Adrenal gland (tissue), 19 donors: ENCODE results near the gene UBAP2. TPM values are rescaled to one million over a fixed set of nuclear protein-coding genes. Genes with fewer than 3 reads are reported as not detected.

Experiments used
- DNase-seq, 7 donors: peaks; one replicate each; pipeline ENCODE4 v3.0.0-alpha.2; 2019 to 2020
- H3K27ac ChIP-seq, 5 donors: fragments of 200-600 bp; sonication (generic) in 4 of 5; 1 replicate in 3 of 5; 2 replicates in 2 of 5; pipeline versions ENCODE4 v1.5.1 to v1.8.0; 2016 to 2020; ENCODE audit warnings: mild to moderate bottlenecking in 1 of 5
- H3K27me3 ChIP-seq: fragments of 200-600 bp; 2 replicates; pipeline ENCODE4 v1.8.0; 2021
- H3K36me3 ChIP-seq, 2 donors: fragments of 200-600 bp; replicated peaks in 1 of 2; 1 replicate in 1 of 2; 2 replicates in 1 of 2; pipeline versions ENCODE4 v1.5.1 to v1.8.0; 2018 to 2022
- H3K4me1 ChIP-seq, 2 donors: fragments of 200-600 bp; replicated peaks in 1 of 2; 1 replicate in 1 of 2; 2 replicates in 1 of 2; pipeline versions ENCODE4 v1.5.1 to v1.8.0; 2018 to 2021
- H3K4me3 ChIP-seq, 4 donors: fragments of 200-600 bp; sonication (generic) in 3 of 4; one replicate each; pipeline ENCODE4 v1.5.1; 2016 to 2018
- H3K9me3 ChIP-seq, 3 donors: fragments of 200-600 bp; sonication (generic) in 1 of 3; replicated peaks in 1 of 3; 1 replicate in 2 of 3; 2 replicates in 1 of 3; pipeline versions ENCODE4 v1.5.1 to v1.8.0; 2016 to 2021
- CTCF ChIP-seq, 6 experiments: fragments of 450-650 bp in 4 of 6; fragments of 200-600 bp in 2 of 6; sonication (generic) in 1 of 6; IDR thresholded peaks; 1 replicate in 5 of 6; 2 replicates in 1 of 6; pipeline versions ENCODE4 v1.5.1 to v1.8.0; 2016 to 2021; ENCODE audit warnings: antibody characterized with exemption in 6 of 6, mild to moderate bottlenecking in 2 of 6, moderate library complexity in 1 of 6
- POLR2A ChIP-seq, 2 donors: fragments of 450-650 bp; IDR thresholded peaks; one replicate each; pipeline ENCODE4 v1.6.1; 2017; ENCODE audit warnings: antibody characterized with exemption in 2 of 2, mild to moderate bottlenecking in 2 of 2, moderate library complexity in 1 of 2
- WGBS, 4 donors: extraction: QIAGEN DNeasy Blood & Tissue Kit in 2 of 4; methylation state at CpG; one replicate each; pipeline versions ENCODE4 v1.1.5 to v1.1.7; 2013 to 2017; 5-methylcytosine and 5-hydroxymethylcytosine counted together
- intact Hi-C, 2 donors: fragments of 100-400 bp; cut with DNase I; formaldehyde crosslinking; loops; one replicate each; pipeline versions ENCODE4 v1.14.1 to v1.15.0; 2022 to 2023
- long read RNA-seq, 10 donors: library from polyadenylated mRNA in 3 of 10; unstranded in 2 of 10; stranded (forward) in 1 of 10; transcript quantifications; one replicate each; pipeline ENCODE4 v2.0.0 and lab custom pipeline, GENCODE V29; 2021 to 2026
- polyA plus RNA-seq, 3 donors: library from polyadenylated mRNA; stranded (reverse); fragments of 200-250 nt in 2 of 3; fragments of 350-450 nt in 1 of 3; fragmentation: Illumina TruSeq in 1 of 3; extraction: RNeasy Lipid Tissue Mini Kit (QIAGEN cat#74804) in 1 of 3; gene quantifications; one replicate each; pipeline ENCODE4 v1.2.3, GENCODE V29; 2013 to 2014
- total RNA-seq, 9 donors: library from RNA; depleted of rRNA in 4 of 9; stranded (reverse); fragments of >200 nt in 4 of 9; fragments of 120-200 nt in 1 of 9; fragmentation: NEBNext Ultra II Directional in 1 of 9; extraction: Animal tissue kit (Norgen Biotek cat#: 25700) in 1 of 9; gene quantifications; one replicate each; pipeline versions ENCODE4 v1.1.0 to v1.2.4, GENCODE V29; 2013 to 2023
- donor health status: healthy with polysubstance abuse.
- donor health status: Bipolar disorder and iron deficiency.
- donor health status: DM: yes; HTN: yes; CAD: no.
- donor health status: DM: no; HTN: no; CAD: no.
- donor health status: DM: no; HTN: no; CAD: no.
- donor health status: DM: yes; HTN: yes; CAD: no.

Gene UBAP2
- total RNA-seq = 10 to 100 TPM; 20.9 to 60.0 (median 39.7) TPM
- polyA plus RNA-seq = 10 to 100 TPM; 21.7 to 59.4 (median 29.0) TPM
- long read RNA-seq, donor 1 = 0 reads
- long read RNA-seq, donor 2 = 0 reads
- long read RNA-seq, donor 3, full-length matches to known transcripts = 2 of 11 reads
- long read RNA-seq, donor 3, partial matches to known transcripts = 9 of 11 reads
- long read RNA-seq, donor 3, other reads (novel, unspliced or antisense) = 0 of 11 reads
- long read RNA-seq, donor 4, partial matches to known transcripts = 12 of 20 reads
- long read RNA-seq, donor 4, other reads (novel, unspliced or antisense) = 7 of 20 reads
- long read RNA-seq, donor 5, full-length matches to known transcripts = 12 of 33 reads
- long read RNA-seq, donor 5, partial matches to known transcripts = 10 of 33 reads
- long read RNA-seq, donor 5, other reads (novel, unspliced or antisense) = 11 of 33 reads
- long read RNA-seq, donor 6, full-length matches to known transcripts = 1 of 12 reads
- long read RNA-seq, donor 6, partial matches to known transcripts = 5 of 12 reads
- long read RNA-seq, donor 6, other reads (novel, unspliced or antisense) = 6 of 12 reads
- long read RNA-seq, donor 7 = 0 reads
- long read RNA-seq, donor 8, full-length matches to known transcripts = 2 of 2 reads
- long read RNA-seq, donor 8, partial matches to known transcripts = 0 of 2 reads
- long read RNA-seq, donor 8, other reads (novel, unspliced or antisense) = 0 of 2 reads
- long read RNA-seq, donor 9, partial matches to known transcripts = 10 of 10 reads
- long read RNA-seq, donor 9, other reads (novel, unspliced or antisense) = 0 of 10 reads
- long read RNA-seq, donor 10 = 0 reads

GRCh38 chr9:34048727-34049629 is at the start of gene UBAP2:
TSS of gene UBAP2 (minus strand) at chr9:34048887. CDS start at chr9:34017148, 31,739 bp downstream.
- no peaks in the 10 kb centered on the region for H3K9me3 ChIP-seq
- H3K27me3 ChIP-seq = no peaks in the 10 kb centered on the region
- whole genome bisulfite sequencing, 4 donors = 0 to 1% (median 0%) methylated on average over 12 to 70 of the region's 70 CpGs
- intact Hi-C loops = no loop called here
- peak; percentile 96 to 99 (median 99) for DNase-seq
- peak within 1 kb of the TSS; percentile 93 to 98 (median 94) for H3K27ac ChIP-seq
- H3K36me3 ChIP-seq = no peaks in the 10 kb centered on the region
- peak within 1 kb of the TSS; percentile 66 to 92 (median 82) for H3K4me3 ChIP-seq
- TF ChIP-seq CTCF (IDR thresholded peaks at IDR 0.05) = peak in 2 of 6 experiments; percentile 2 to 20
- peak; percentile 91 to 99 for TF ChIP-seq POLR2A (IDR thresholded peaks at IDR 0.05)
- H3K4me1 ChIP-seq = peaks cover 22 to 29% of the 10 kb centered on the region in 2 donors

GRCh38 chr9:34098307-34098706 is 49.6 kb upstream of the UBAP2 start:
- 80 to 84% (median 81%) methylated on average over 5 of the region's 5 CpGs for WGBS, 4 donors
- Histone ChIP-seq H3K36me3 (peaks cover 0 to 88% of the 10 kb centered on the region in 2 donors), H3K9me3 (no peaks in the 10 kb centered on the region), H3K4me1 (peaks cover 6% of the 10 kb centered on the region in 2 donors), H3K4me3 (no peak overlapping the region), H3K27me3 (no peaks in the 10 kb centered on the region), H3K27ac (no peak overlapping the region)
- TF ChIP-seq POLR2A (IDR thresholded peaks at IDR 0.05) (no peak), CTCF (IDR thresholded peaks at IDR 0.05) (no peak)
- no peak for DNase-seq
- intact Hi-C loops = no loop called here

GRCh38 chr9:34097865-34098264 is 49.2 kb upstream of the UBAP2 start:
- Histone ChIP-seq H3K9me3 (no peaks in the 10 kb centered on the region), H3K36me3 (peaks cover 0 to 89% of the 10 kb centered on the region in 2 donors), H3K27ac (peak overlapping the region in 2 of 5 donors; percentile 22 to 44), H3K4me3 (no peak overlapping the region), H3K4me1 (peaks cover 6 to 7% of the 10 kb centered on the region in 2 donors), H3K27me3 (no peaks in the 10 kb centered on the region)
- intact Hi-C loops = no loop called here
- TF ChIP-seq POLR2A (IDR thresholded peaks at IDR 0.05) (no peak), CTCF (IDR thresholded peaks at IDR 0.05) (no peak)
- 84 to 100% (median 95%) methylated on average over 1 of the region's 1 CpG for WGBS, 4 donors
- no peak for DNase-seq
